Chondrocyte (in vitro differentiated cells): ENCODE results near the gene PI4K2A. TPM values are rescaled to one million over a fixed set of nuclear protein-coding genes. Genes with fewer than 3 reads are reported as not detected.
"Not testable (repeated sequence)": the region's sequence is repeated elsewhere in the genome, so short reads cannot be mapped to it uniquely, and the experiment has no call there.

ENCODE experiments used
- DNase-seq: peaks from one replicate; pipeline ENCODE4 v3.0.0; 2021; ENCODE audit warnings: mixed read lengths, low spot score
- H3K27ac Mint-ChIP-seq: one replicate; pipeline ENCODE4 v1.8.0; 2021; ENCODE audit warnings: mild to moderate bottlenecking, moderate library complexity, mixed read lengths; ENCODE audit not compliant: unreplicated experiment
- H3K27me3 Mint-ChIP-seq: 2 replicates; pipeline ENCODE4 v1.8.0; 2021; ENCODE audit warnings: low read depth, mixed read lengths
- H3K36me3 Mint-ChIP-seq: 2 replicates; pipeline ENCODE4 v1.8.0; 2021; ENCODE audit warnings: low read depth, mixed read lengths
- H3K4me1 Mint-ChIP-seq: 2 replicates; pipeline ENCODE4 v1.8.0; 2021; ENCODE audit warnings: low read depth, mild to moderate bottlenecking, mixed read lengths
- H3K4me3 Mint-ChIP-seq: one replicate; pipeline ENCODE4 v1.8.0; 2021; ENCODE audit warnings: mild to moderate bottlenecking, moderate library complexity, mixed read lengths; ENCODE audit not compliant: unreplicated experiment
- H3K9me3 Mint-ChIP-seq: 2 replicates; pipeline ENCODE4 v1.8.0; 2021; ENCODE audit warnings: low read depth, mixed read lengths
- CTCF ChIP-seq: fragments of 200-600 bp; sonication (generic); IDR thresholded peaks from 2 replicates; pipeline ENCODE4 v1.5.0; 2021; ENCODE audit warnings: antibody characterized with exemption, mild to moderate bottlenecking, moderate library complexity
- total RNA-seq: library from RNA; stranded (reverse); gene quantifications from 3 replicates; pipeline ENCODE4 v1.2.1, GENCODE V29; 2021

PI4K2A gene
- total RNA-seq, 1 donor from 2014 or later: 20.1 TPM

GRCh38 chr10:97648562-97649404 is 8.3 kb downstream of the PI4K2A start:
- peaks cover 13% of the 10 kb centered on the region for H3K36me3 Mint-ChIP-seq
- peak overlapping the region; percentile 1 for H3K4me3 Mint-ChIP-seq
- no peak for TF ChIP-seq CTCF
- H3K27ac Mint-ChIP-seq: peak overlapping the region; percentile 93
- H3K9me3 Mint-ChIP-seq: no peaks in the 10 kb centered on the region
- no peak for DNase-seq
- peaks cover 41% of the 10 kb centered on the region for H3K4me1 Mint-ChIP-seq
- no peaks in the 10 kb centered on the region for H3K27me3 Mint-ChIP-seq

GRCh38 chr10:97649405-97649750 is 8.9 kb downstream of the PI4K2A start:
- H3K36me3 Mint-ChIP-seq: peaks cover 16% of the 10 kb centered on the region
- peak overlapping the region; percentile 93 for H3K27ac Mint-ChIP-seq
- H3K4me1 Mint-ChIP-seq: peaks cover 41% of the 10 kb centered on the region
- not testable (repeated sequence) for H3K9me3 Mint-ChIP-seq, H3K27me3 Mint-ChIP-seq, DNase-seq
- H3K4me3 Mint-ChIP-seq: peak overlapping the region; percentile 1

GRCh38 chr10:97650726-97651125 is 10.3 kb downstream of the PI4K2A start:
- no peak for DNase-seq
- peaks cover 41% of the 10 kb centered on the region for H3K4me1 Mint-ChIP-seq
- no peak for TF ChIP-seq CTCF
- peak overlapping the region; percentile 93 for H3K27ac Mint-ChIP-seq
- H3K4me3 Mint-ChIP-seq: no peak overlapping the region
- H3K36me3 Mint-ChIP-seq: peaks cover 14% of the 10 kb centered on the region
- no peaks in the 10 kb centered on the region for H3K9me3 Mint-ChIP-seq
- H3K27me3 Mint-ChIP-seq: no peaks in the 10 kb centered on the region

DNA sequence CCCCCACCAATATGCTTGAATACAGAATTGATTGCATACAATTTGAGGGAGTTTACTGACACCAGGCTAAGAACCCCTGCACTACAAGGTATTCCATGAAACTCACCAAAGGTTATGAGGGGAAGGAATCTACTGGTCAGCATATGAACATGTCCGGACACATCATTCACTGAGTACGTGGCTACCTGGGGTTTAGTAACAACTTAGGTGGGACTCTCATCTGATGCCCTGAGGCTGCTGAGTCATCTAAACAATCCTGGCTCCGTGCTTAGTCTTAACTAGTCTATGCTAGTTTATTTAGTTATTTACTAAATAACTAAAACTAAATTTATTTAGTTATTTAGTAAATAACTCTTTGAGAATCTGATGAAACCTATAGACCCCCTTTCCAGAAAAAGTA is 11.3 kb downstream of the PI4K2A start:
- Mint-ChIP-seq H3K27ac (no peak overlapping the region), H3K4me1 (peaks cover 41% of the 10 kb centered on the region), H3K9me3 (no peaks in the 10 kb centered on the region), H3K4me3 (no peak overlapping the region), H3K27me3 (no peaks in the 10 kb centered on the region), H3K36me3 (peaks cover 16% of the 10 kb centered on the region)
- no peak for TF ChIP-seq CTCF
- DNase-seq: no peak

DNA sequence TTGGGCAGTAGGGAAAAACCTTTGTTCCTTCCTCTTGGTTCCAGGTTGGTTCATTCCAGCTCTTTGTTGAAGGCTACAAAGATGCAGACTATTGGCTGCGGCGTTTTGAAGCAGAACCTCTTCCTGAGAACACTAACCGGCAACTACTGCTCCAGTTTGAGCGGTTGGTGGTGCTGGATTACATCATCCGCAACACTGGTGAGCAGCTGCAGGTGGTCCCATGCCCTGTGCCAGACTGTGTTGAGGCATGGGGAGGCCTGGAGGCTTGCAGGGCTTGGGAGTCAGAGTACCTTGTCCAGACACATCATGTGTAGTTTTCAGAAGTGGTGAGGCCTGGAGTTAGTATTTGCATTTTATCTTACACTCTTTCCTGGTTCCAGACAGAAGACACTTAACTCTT is 16.3 kb downstream of the PI4K2A start:
- H3K27me3 Mint-ChIP-seq: no peaks in the 10 kb centered on the region
- no peak for DNase-seq
- peaks cover 29% of the 10 kb centered on the region for H3K36me3 Mint-ChIP-seq
- peaks cover 11% of the 10 kb centered on the region for H3K4me1 Mint-ChIP-seq
- no peak for TF ChIP-seq CTCF
- peak overlapping the region; percentile 51 for H3K27ac Mint-ChIP-seq
- H3K9me3 Mint-ChIP-seq: no peaks in the 10 kb centered on the region
- no peak overlapping the region for H3K4me3 Mint-ChIP-seq

GRCh38 chr10:97659589-97659988 is 19.1 kb downstream of the PI4K2A start:
- H3K27me3 Mint-ChIP-seq: no peaks in the 10 kb centered on the region
- H3K4me3 Mint-ChIP-seq: no peak overlapping the region
- H3K4me1 Mint-ChIP-seq: peaks cover 6% of the 10 kb centered on the region
- peaks cover 34% of the 10 kb centered on the region for H3K36me3 Mint-ChIP-seq
- no peak for DNase-seq
- H3K9me3 Mint-ChIP-seq: no peaks in the 10 kb centered on the region
- TF ChIP-seq CTCF: no peak
- H3K27ac Mint-ChIP-seq: no peak overlapping the region
